Epithelial cell of esophagus (primary cell): Measurements from ENCODE around the gene LGR6.

Experiments
- DNase-seq: peaks from one replicate; pipeline ENCODE4 v3.0.0; 2010; ENCODE audit warnings: low read depth
- H3K4me3 ChIP-seq: 2 replicates; pipeline ENCODE4 v1.5.1; 2011; ENCODE audit warnings: mild to moderate bottlenecking, low read length, control low read depth
- CTCF ChIP-seq: IDR thresholded peaks from 2 replicates; pipeline ENCODE4 v1.5.1; 2011; ENCODE audit warnings: low read depth, mild to moderate bottlenecking, low read length, control low read depth, inconsistent platforms; ENCODE audit not compliant: insufficient read depth; ENCODE audit errors: missing control alignments

The LGR6 gene

GRCh38 chr1:202310071-202310725 lies 116.6 kb downstream of the LGR6 start:
- DNase-seq = no peak
- no peak for TF ChIP-seq CTCF
- no peak overlapping the region for H3K4me3 ChIP-seq

DNA sequence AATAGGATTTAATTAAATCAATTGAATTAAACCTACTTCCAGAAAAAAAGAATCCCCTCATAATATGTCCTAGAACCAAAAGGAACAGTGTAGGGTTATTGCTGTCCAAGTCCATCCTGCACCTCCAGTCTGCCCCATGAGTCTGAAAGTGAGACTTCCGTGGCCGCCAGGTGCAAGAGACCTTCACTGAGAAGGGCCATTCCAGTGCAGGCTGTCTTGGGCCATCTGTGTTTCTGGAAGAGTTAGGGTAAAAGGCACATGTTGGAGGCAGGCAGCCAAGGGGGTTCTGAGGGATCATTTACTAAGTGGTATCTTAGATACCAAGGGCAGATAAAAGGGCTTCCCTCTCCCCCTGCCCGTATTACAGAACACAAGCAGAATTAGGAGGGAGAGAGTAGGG lies 117.1 kb downstream of the LGR6 start:
- TF ChIP-seq CTCF = no peak
- no peak overlapping the region for H3K4me3 ChIP-seq
- no peak for DNase-seq

GRCh38 chr1:202311875-202312635 lies 118.5 kb downstream of the LGR6 start:
- H3K4me3 ChIP-seq = no peak overlapping the region
- DNase-seq = no peak
- TF ChIP-seq CTCF = no peak

DNA sequence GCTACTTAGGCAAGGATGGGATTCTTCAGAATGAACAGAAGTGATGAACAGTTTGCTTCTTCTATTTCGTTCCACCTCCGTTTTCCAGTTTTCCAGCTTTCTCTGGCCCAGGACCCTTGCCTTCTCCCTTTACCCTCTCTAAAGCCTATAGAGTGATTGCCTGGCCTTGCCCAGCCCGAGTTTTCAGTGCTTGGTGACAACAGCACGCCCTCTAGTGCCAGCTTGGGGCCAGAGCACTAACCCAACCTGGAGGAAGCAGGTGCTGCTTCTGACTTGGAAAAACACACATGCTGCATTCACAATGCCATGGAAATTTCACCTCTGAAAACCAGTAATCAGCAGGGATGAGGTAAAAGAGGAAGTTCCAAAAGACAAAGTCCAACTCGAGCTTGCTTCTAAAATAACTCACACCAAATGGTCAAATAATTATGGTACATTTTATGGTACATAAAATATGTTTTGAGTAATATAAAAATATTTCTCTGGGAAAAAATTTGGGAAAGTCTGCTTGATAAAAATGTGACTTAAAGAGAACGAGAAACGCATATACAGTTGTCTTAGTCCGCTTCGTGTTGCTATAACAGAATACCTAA lies 122.1 kb downstream of the LGR6 start:
- H3K4me3 ChIP-seq = no peak overlapping the region
- peak; percentile 82 for DNase-seq
- TF ChIP-seq CTCF = peak; percentile 99

GRCh38 chr1:202316186-202316585 lies 122.6 kb downstream of the LGR6 start:
- no peak for DNase-seq
- no peak for TF ChIP-seq CTCF

GRCh38 chr1:202317941-202318925 lies 124.6 kb downstream of the LGR6 start:
- no peak for DNase-seq
- H3K4me3 ChIP-seq = no peak overlapping the region
- no peak for TF ChIP-seq CTCF

More at GRCh38 chr1:202316186-202316585, 122.6 kb downstream of the LGR6 start:
- no peak overlapping the region for H3K4me3 ChIP-seq
